ENCODE results near the gene GBGT1.

GBGT1 gene

GRCh38 chr9:133144904-133145851 lies 18.5 kb downstream of the GBGT1 start:
- no peaks in the 10 kb centered on the region for H3K36me3 Mint-ChIP-seq
- no peaks in the 10 kb centered on the region for H3K9me3 Mint-ChIP-seq
- peak overlapping the region; percentile 74 for H3K4me3 Mint-ChIP-seq
- no peaks in the 10 kb centered on the region for H3K27me3 Mint-ChIP-seq
- H3K27ac Mint-ChIP-seq = peak overlapping the region; percentile 65
- peaks cover 62% of the 10 kb centered on the region for H3K4me1 Mint-ChIP-seq

GRCh38 chr9:133144142-133144903 lies 19.4 kb downstream of the GBGT1 start:
- H3K36me3 Mint-ChIP-seq = no peaks in the 10 kb centered on the region
- H3K27me3 Mint-ChIP-seq = no peaks in the 10 kb centered on the region
- peak overlapping the region; percentile 56 for H3K27ac Mint-ChIP-seq
- no peaks in the 10 kb centered on the region for H3K9me3 Mint-ChIP-seq
- peak overlapping the region; percentile 74 for H3K4me3 Mint-ChIP-seq
- H3K4me1 Mint-ChIP-seq = peaks cover 62% of the 10 kb centered on the region

GRCh38 chr9:133143639-133144141 lies 20.0 kb downstream of the GBGT1 start:
- peaks cover 62% of the 10 kb centered on the region for H3K4me1 Mint-ChIP-seq
- peak overlapping the region; percentile 56 for H3K27ac Mint-ChIP-seq
- H3K36me3 Mint-ChIP-seq = no peaks in the 10 kb centered on the region
- no peaks in the 10 kb centered on the region for H3K9me3 Mint-ChIP-seq
- peak overlapping the region; percentile 74 for H3K4me3 Mint-ChIP-seq
- no peaks in the 10 kb centered on the region for H3K27me3 Mint-ChIP-seq

- Mint-ChIP-seq H3K4me1 (peaks cover 66% of the 10 kb centered on the region), H3K36me3 (no peaks in the 10 kb centered on the region), H3K27ac (peak overlapping the region; percentile 46), H3K4me3 (peak overlapping the region; percentile 30), H3K27me3 (no peaks in the 10 kb centered on the region), H3K9me3 (no peaks in the 10 kb centered on the region)
Observed at GRCh38 chr9:133142684-133143622, 20.8 kb downstream of the GBGT1 start.

- no peaks in the 10 kb centered on the region for H3K9me3 Mint-ChIP-seq
- H3K4me1 Mint-ChIP-seq = peaks cover 62% of the 10 kb centered on the region
- H3K4me3 Mint-ChIP-seq = peak overlapping the region; percentile 42
- no peaks in the 10 kb centered on the region for H3K27me3 Mint-ChIP-seq
- H3K36me3 Mint-ChIP-seq = no peaks in the 10 kb centered on the region
- H3K27ac Mint-ChIP-seq = peak overlapping the region; percentile 46
Observed at GRCh38 chr9:133141833-133142595, 21.7 kb downstream of the GBGT1 start.

GRCh38 chr9:133140606-133141005 lies 23.1 kb downstream of the GBGT1 start:
- no peaks in the 10 kb centered on the region for H3K36me3 Mint-ChIP-seq
- H3K4me3 Mint-ChIP-seq = no peak overlapping the region
- H3K27me3 Mint-ChIP-seq = no peaks in the 10 kb centered on the region
- no peak overlapping the region for H3K27ac Mint-ChIP-seq
- H3K4me1 Mint-ChIP-seq = peaks cover 61% of the 10 kb centered on the region
- H3K9me3 Mint-ChIP-seq = no peaks in the 10 kb centered on the region

- Mint-ChIP-seq H3K27me3 (no peaks in the 10 kb centered on the region), H3K27ac (no peak overlapping the region), H3K4me3 (no peak overlapping the region), H3K36me3 (no peaks in the 10 kb centered on the region), H3K9me3 (no peaks in the 10 kb centered on the region), H3K4me1 (peaks cover 59% of the 10 kb centered on the region)
Observed at GRCh38 chr9:133140174-133140505, 23.6 kb downstream of the GBGT1 start.

- Mint-ChIP-seq H3K36me3 (no peaks in the 10 kb centered on the region), H3K9me3 (no peaks in the 10 kb centered on the region), H3K4me1 (peaks cover 58% of the 10 kb centered on the region), H3K27me3 (no peaks in the 10 kb centered on the region), H3K27ac (no peak overlapping the region), H3K4me3 (no peak overlapping the region)
Observed at GRCh38 chr9:133139246-133140173, 24.2 kb downstream of the GBGT1 start.

GRCh38 chr9:133137451-133138231 lies 26.1 kb downstream of the GBGT1 start:
- H3K36me3 Mint-ChIP-seq = no peaks in the 10 kb centered on the region
- H3K9me3 Mint-ChIP-seq = no peaks in the 10 kb centered on the region
- no peak overlapping the region for H3K4me3 Mint-ChIP-seq
- H3K27ac Mint-ChIP-seq = peak overlapping the region; percentile 86
- peaks cover 59% of the 10 kb centered on the region for H3K4me1 Mint-ChIP-seq
- no peaks in the 10 kb centered on the region for H3K27me3 Mint-ChIP-seq

GRCh38 chr9:133135146-133135745 lies 28.5 kb downstream of the GBGT1 start:
- H3K9me3 Mint-ChIP-seq = no peaks in the 10 kb centered on the region
- H3K4me3 Mint-ChIP-seq = no peak overlapping the region
- H3K27me3 Mint-ChIP-seq = no peaks in the 10 kb centered on the region
- H3K4me1 Mint-ChIP-seq = peaks cover 63% of the 10 kb centered on the region
- H3K27ac Mint-ChIP-seq = peak overlapping the region; percentile 100
- no peaks in the 10 kb centered on the region for H3K36me3 Mint-ChIP-seq

GRCh38 chr9:133134388-133135145 lies 29.1 kb downstream of the GBGT1 start:
- H3K4me1 Mint-ChIP-seq = peaks cover 65% of the 10 kb centered on the region
- H3K4me3 Mint-ChIP-seq = peak overlapping the region; percentile 74
- no peaks in the 10 kb centered on the region for H3K9me3 Mint-ChIP-seq
- no peaks in the 10 kb centered on the region for H3K27me3 Mint-ChIP-seq
- peak overlapping the region; percentile 100 for H3K27ac Mint-ChIP-seq
- H3K36me3 Mint-ChIP-seq = no peaks in the 10 kb centered on the region

- Mint-ChIP-seq H3K4me1 (peaks cover 69% of the 10 kb centered on the region), H3K36me3 (no peaks in the 10 kb centered on the region), H3K9me3 (no peaks in the 10 kb centered on the region), H3K27ac (peak overlapping the region; percentile 100), H3K4me3 (peak overlapping the region; percentile 74), H3K27me3 (no peaks in the 10 kb centered on the region)
Observed at GRCh38 chr9:133133681-133134387, 29.9 kb downstream of the GBGT1 start.
